ENCODE data around the gene PIK3C2B.
"Not testable (repeated sequence)": the region's sequence is repeated elsewhere in the genome, so short reads cannot be mapped to it uniquely, and the experiment has no call there.

Gene PIK3C2B, protein sequence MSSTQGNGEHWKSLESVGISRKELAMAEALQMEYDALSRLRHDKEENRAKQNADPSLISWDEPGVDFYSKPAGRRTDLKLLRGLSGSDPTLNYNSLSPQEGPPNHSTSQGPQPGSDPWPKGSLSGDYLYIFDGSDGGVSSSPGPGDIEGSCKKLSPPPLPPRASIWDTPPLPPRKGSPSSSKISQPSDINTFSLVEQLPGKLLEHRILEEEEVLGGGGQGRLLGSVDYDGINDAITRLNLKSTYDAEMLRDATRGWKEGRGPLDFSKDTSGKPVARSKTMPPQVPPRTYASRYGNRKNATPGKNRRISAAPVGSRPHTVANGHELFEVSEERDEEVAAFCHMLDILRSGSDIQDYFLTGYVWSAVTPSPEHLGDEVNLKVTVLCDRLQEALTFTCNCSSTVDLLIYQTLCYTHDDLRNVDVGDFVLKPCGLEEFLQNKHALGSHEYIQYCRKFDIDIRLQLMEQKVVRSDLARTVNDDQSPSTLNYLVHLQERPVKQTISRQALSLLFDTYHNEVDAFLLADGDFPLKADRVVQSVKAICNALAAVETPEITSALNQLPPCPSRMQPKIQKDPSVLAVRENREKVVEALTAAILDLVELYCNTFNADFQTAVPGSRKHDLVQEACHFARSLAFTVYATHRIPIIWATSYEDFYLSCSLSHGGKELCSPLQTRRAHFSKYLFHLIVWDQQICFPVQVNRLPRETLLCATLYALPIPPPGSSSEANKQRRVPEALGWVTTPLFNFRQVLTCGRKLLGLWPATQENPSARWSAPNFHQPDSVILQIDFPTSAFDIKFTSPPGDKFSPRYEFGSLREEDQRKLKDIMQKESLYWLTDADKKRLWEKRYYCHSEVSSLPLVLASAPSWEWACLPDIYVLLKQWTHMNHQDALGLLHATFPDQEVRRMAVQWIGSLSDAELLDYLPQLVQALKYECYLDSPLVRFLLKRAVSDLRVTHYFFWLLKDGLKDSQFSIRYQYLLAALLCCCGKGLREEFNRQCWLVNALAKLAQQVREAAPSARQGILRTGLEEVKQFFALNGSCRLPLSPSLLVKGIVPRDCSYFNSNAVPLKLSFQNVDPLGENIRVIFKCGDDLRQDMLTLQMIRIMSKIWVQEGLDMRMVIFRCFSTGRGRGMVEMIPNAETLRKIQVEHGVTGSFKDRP (N-terminal part only)

DNA sequence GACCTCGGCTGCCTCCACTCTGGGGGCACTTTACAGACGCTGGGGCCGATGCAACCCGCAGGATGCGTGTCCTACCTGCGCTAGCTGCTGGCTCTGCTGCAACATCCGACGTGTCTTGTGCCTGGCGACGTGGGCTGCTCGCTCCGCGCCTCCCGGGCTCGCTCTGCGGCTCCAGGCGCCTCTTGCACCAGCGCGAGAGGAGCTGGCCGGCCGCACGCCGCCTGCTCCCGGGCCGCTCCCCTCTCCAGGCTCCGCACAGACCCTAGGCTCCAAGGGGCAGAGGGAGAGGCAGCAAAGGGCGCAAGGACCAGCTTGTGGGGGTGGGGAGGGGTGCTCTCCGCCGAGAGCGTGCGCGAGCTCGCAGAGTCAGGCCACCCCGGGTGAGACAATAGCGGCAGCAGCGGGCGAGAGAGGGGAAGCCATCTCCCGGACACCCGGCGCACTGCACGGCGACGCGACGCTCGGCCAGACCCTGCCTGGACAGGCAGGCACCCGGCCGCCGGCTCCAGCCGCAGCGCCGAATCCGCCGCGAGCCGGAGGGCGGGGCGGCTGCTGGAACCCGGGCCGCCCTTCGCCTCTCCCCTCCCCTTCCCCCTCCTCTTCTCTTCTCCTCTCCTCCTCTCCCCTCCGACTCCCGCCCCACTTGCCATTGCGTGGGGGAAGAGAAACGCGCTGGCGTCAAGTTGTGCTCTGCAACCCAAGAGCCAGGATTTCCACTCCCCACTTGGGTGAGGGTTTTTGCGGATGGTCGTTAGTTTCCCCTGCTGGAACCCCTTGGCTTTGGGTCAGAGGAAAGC lies at the start of gene PIK3C2B:
Gene PIK3C2B (minus strand): TSS at position 525 of the 797 bp plus-strand sequence. CDS start 25,003 bp downstream, outside the sequence.
- DNase-seq, result peak; percentile 33

DNA sequence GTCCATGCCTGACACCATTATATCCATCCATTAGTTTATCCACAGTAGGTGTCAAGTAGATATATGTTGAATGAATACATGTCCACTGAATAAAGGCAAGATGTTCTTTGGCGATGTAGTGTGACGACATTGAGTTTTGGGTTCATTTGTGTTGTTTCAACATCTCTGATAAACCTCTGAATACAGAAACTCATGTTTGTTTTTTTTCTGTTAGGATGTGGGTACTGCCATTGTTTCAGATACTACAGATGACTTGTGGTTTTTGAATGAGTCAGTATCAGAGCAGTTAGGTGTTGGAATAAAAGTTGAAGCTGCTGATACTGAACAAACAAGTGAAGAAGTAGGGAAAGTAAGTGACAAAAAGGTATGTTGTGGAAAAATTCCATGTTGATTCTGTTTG lies 49.7 kb upstream of the PIK3C2B start:
- no peak for DNase-seq

- no peak for DNase-seq
Observed at GRCh38 chr1:204541626-204542025, 47.0 kb upstream of the PIK3C2B start.

DNA sequence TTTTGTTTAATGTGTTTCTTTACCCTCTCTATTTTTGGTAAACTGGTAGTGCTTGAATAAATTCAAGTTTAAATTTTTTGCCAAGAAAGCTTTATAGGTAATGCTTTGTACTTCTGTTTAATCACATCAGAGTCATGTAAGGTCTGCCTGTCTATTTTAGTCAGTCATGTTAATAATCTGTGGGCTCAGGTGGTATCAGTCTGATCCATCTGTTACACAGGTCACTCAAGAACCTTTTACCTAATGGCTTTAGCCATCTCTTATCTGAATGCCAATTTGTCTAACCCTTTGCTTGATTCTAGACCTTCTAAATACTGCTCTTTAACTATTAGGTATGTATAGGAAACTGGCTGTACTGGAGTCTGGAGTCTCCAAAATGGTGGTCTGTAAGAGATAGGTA lies 38.2 kb upstream of the PIK3C2B start:
- DNase-seq, result no peak

DNA sequence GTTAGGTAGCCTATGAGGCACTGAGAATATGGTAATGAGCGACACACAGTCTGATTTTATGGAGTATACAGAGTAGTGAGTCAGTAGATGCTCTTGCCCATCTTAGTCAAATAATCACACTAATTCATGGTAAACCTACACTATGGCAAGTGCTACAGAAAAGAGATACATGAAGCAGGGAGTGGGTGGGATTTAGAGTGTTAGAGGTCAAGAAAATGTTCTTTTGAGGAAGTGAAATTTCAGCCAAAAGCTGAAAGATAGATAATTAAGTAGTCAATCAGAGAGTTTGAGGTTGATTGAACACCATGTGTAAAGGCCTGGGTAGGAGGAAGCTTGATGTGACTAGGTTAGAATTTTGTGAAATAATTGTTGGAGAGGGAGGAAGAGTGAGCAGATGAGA lies 36.3 kb upstream of the PIK3C2B start:
- no peak for DNase-seq

DNA sequence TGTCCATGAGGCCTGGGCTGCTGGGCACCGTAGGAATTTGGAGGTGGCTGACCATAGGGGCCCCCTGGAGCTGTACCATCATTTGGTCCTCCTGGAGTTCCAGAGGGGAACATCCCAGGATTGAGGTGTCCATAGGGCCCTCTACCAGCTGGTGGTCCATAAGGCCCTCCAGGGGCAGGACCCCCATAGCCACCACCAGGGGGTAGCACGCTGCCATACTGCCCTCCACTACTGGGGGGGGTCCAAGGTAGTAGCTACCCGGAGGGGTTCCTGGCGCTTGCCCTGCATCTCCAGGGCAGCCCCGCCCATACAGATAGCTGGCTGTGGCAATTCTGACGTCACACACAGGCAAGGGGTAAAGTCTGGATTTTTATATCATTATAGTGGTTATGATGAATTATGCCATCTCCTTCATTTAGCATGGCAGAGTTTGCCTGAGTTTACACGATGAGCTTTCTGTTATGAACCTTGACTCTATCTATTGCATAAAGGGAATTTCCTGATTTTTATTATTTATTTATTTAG lies 34.8 kb upstream of the PIK3C2B start:
- no peak for DNase-seq

DNA sequence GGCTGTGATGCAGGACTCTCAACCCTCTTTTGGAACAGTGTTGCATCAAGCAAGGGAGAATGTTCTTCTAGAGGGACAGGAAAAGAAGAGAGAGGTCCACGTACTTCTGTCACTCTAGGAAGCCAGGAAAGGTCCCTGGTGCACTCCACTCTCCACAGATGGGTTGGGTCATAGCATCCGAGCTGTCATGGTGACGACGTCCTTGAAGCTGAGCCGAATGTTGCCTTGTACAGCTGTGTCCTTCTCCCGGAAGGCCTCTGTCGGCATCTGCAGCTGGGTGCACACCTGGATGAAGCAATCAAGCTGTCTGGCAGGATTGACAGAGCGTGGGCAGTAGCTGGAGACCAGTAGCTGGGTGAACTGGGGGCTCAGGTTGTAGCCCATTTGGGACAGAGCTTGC lies 34.1 kb upstream of the PIK3C2B start:
- no peak for DNase-seq

DNA sequence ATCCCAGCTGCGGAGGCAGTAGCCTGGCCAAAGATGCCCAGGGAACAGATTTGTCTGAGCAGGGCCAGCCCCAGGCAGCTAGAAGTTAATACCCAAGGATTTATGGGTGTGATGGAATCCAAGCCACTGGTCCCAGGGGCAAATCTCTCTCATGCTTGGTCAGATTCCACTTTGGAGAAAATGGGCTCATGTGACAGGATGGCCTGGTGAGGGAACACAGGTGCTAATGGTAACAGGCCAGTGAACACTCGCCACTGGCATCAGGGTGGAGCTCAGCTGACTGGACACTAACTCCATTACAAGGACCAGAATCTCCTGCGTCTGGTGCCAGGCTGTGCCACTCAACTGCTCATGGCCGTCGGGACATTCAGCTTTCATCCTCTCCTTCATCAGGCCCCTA lies 33.6 kb upstream of the PIK3C2B start:
- no peak for DNase-seq

DNA sequence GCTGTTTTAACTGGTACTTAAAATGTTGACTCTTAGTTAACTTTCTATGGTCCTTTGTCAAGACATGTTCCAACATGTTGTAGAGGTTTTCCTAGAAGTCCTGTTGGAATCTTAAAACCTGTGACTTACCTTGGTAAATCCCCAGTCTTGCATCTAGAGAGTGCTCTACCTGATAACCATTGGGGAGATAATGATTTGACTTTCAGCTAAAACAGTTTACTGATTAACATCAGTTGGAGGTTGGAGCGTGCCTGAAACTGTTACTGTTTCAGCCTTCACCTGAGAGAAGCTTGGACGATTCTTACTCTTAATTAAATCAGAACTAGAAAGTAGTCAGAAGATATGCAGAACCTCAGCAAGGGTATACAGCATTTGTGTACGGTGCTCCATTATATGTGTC lies 30.4 kb upstream of the PIK3C2B start:
- DNase-seq, result no peak

DNA sequence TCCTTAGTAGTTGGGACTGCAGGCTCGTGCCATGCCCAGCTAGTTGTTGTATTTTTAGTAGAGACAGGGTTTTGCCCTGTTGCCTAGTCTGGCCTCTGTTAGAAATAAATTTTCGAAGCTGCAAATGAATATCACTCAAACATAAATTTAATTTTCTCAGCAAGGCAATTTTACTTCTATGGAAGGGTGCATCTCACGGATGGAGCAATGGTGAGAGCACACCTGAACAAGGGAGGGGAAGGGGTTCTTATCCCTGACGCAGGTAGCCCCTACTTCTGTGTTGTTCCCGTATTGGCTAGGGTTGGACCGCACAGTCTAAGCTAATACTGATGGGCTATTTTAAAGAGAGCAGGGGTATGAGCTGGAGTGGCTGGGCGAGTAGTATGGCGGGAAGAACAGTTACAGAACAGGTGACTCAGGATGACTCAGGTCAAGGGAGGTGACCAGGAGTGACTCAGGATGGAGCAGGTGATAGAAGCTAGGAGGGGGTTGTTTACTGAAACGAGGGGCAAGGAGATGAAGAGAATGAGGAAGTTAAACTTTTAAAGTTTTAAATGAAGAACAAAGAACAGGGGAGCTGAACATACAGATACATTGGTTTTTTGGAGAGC lies 29.1 kb upstream of the PIK3C2B start:
- DNase-seq, result no peak

DNA sequence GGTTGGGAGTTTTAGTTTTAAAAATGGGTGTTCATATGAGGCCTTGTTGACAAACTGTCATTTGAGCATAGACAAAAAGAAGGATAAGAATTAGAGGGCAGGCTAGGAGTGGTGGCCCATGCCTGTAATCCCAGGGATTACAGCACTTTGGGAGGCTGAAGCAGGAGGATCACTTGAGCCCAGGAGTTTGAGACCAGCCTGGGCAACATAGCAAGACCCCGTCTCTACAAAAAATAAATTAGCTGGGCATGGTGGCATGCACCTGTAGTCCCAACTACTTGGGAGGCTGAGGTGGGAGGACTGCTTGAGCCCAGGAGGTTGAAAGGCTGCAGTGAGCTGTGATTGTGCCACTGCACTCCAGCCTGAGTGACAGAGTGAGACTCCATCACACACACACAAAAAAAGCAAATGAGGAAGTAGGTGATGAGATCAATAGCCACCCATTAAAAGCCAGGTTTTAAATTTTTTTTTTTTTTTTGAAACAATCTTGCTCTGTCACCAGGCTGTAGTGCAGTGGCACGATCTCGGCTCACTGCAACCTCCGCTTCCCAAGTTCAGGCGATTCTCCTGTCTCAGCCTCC lies 27.4 kb upstream of the PIK3C2B start:
- DNase-seq, result not testable (repeated sequence)

GRCh38 chr1:204520834-204521709 lies 26.5 kb upstream of the PIK3C2B start:
- no peak for DNase-seq

- not testable (repeated sequence) for DNase-seq
Observed at GRCh38 chr1:204517382-204517781, 22.8 kb upstream of the PIK3C2B start.

- peak; percentile 92 for DNase-seq
Observed at GRCh38 chr1:204516180-204516879, 21.7 kb upstream of the PIK3C2B start, which contains the start of gene MDM4. TSS of gene MDM4 (plus strand) at chr1:204516406. CDS start at chr1:204525519, 9,113 bp downstream.

DNA sequence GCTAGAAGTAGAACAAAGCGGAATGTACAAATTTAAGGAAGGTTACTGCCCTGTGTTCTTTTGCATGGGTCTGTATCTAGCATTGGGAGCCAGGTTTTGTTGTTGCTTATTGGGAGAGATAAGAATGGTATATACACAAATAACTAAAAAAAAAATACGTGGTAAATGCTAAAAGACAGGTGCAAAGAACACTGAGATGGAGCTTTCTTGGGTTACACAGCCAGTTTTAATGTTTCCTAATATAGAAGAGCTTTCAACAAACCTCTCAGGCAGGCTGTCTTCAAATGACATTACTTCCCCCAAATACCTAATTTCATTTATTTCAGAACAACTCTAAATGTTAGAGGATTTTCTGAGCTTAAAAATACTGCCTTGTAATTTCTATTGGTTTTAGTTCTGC lies 20.2 kb upstream of the PIK3C2B start:
- DNase-seq, result no peak

DNA sequence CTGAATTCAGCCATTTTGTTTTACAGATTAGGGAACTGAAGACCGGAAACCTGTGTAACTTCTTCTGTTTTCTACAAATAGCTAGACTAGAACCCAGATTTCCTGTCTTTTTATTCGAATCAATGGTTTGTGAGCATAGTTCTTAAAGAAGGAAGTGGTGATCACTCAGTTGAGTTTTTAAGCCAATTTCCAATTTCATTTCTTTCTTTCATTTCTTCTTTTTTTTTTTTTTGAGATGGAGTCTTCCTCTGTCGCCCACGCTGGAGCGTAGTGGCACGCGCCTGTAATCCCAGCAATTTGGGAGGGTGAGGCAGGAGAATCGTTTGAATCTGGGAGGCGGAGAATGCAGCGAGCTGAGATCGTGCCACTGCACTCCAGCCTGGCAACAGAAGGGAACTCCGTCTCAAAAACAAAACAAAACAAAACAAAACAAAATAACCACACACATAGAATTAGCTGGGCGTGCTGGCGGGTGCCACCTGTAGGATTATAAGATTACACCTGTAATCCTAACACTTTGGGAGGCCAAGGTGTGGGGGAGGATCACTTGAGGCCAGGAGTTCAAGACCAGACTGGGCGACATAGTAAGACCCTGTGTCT lies 18.6 kb upstream of the PIK3C2B start:
- no peak for DNase-seq

DNA sequence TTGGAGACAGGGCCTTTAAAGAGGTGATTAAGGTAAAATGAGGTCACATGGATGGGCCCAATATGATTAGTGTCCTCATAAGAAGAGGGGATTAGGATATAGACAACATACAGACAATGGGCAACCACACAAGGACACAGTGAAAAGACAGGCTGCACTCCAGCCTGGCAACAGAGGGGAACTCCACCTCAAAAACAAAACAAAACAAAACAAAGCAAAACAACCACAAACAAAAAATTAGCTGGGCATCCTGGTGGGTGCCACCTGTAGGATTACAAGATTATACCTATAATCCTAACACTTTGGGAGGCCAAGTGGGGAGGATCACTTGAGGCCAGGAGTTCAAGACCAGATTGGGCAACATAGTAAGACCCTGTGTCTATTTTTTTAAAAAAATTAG lies 16.8 kb upstream of the PIK3C2B start:
- no peak for DNase-seq

GRCh38 chr1:204509186-204509635 lies 14.6 kb upstream of the PIK3C2B start:
- DNase-seq, result no peak
